ENCODE measurements around the gene PHIP. TPM values are rescaled to one million over a fixed set of nuclear protein-coding genes. Genes with fewer than 3 reads are reported as not detected.
A peak's percentile ranks its signal among the peaks of the same experiment; 100 is the strongest.

PHIP gene
- total RNA-seq, 1 donor from 2014 or later = 29.6 TPM

- Mint-ChIP-seq H3K9me3 (ENCODE audit: unreplicated experiment) (no peaks in the 10 kb centered on the region), H3K4me1 (ENCODE audit: low read depth, unreplicated experiment) (no peaks in the 10 kb centered on the region), H3K4me3 (ENCODE audit: unreplicated experiment) (no peak overlapping the region), H3K27ac (ENCODE audit: unreplicated experiment) (no peak overlapping the region), H3K36me3 (ENCODE audit: low read depth, unreplicated experiment) (peaks cover 7% of the 10 kb centered on the region), H3K27me3 (ENCODE audit: low read depth, unreplicated experiment) (no peaks in the 10 kb centered on the region)
- Histone ChIP-seq H3K27me3 (ENCODE audit: insufficient read depth, low read length) (no peaks in the 10 kb centered on the region), H4K20me1 (ENCODE audit: insufficient read depth, low read length) (no peaks in the 10 kb centered on the region), H3K4me2 (ENCODE audit: low read length) (no peak overlapping the region), H3K36me3 (ENCODE audit: insufficient read depth, low read length) (peaks cover 24% of the 10 kb centered on the region), H3K9me3 (ENCODE audit: insufficient read depth, low read depth, low read length) (no peaks in the 10 kb centered on the region), H2AFZ (ENCODE audit: low read depth, low read length) (no peak overlapping the region), H3K4me3 (ENCODE audit: insufficient read depth, low read depth, low read length) (no peak overlapping the region), H3K27ac (ENCODE audit: low read depth, low read length) (no peak overlapping the region), H3K9ac (ENCODE audit: low read length) (no peak overlapping the region), H3K79me2 (ENCODE audit: insufficient read depth, low read length) (no peaks in the 10 kb centered on the region), H3K4me1 (ENCODE audit: insufficient read depth, low read length) (no peaks in the 10 kb centered on the region)
- DNase-seq (ENCODE audit: low read depth) (no peak), FAIRE-seq (peak; percentile 29)
- TF ChIP-seq, protein P1, sequence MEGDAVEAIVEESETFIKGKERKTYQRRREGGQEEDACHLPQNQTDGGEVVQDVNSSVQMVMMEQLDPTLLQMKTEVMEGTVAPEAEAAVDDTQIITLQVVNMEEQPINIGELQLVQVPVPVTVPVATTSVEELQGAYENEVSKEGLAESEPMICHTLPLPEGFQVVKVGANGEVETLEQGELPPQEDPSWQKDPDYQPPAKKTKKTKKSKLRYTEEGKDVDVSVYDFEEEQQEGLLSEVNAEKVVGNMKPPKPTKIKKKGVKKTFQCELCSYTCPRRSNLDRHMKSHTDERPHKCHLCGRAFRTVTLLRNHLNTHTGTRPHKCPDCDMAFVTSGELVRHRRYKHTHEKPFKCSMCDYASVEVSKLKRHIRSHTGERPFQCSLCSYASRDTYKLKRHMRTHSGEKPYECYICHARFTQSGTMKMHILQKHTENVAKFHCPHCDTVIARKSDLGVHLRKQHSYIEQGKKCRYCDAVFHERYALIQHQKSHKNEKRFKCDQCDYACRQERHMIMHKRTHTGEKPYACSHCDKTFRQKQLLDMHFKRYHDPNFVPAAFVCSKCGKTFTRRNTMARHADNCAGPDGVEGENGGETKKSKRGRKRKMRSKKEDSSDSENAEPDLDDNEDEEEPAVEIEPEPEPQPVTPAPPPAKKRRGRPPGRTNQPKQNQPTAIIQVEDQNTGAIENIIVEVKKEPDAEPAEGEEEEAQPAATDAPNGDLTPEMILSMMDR (IDR thresholded peaks at IDR 0.05; ENCODE audit: insufficient read depth, low read depth, low read length) = no peak
- TF ChIP-seq EZH2 (IDR thresholded peaks at IDR 0.05; ENCODE audit: insufficient read depth, low read length) = no peak
Observed at GRCh38 chr6:78984225-78984950, 93.7 kb downstream of the PHIP start.

DNA sequence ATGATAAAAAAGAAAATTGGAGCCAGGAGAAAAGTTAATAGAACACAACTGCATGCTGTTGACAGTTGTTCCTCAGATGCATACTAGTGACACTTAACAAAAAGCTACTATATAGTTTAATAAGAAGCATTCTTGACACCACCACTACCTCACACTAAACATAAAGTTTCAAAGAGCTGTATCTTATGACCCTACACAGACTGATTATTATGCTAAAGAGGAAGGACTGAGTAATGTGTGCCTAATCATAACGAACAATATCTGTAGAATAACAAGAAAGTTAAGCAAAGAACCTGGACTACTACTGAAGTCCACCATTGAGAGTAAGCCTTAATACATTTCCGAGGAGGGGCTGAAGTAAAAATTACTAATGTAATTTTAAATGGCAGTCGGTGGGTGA, 110.9 kb downstream of the PHIP start:
- no peaks in the 10 kb centered on the region for H3K9me3 Mint-ChIP-seq (ENCODE audit: unreplicated experiment)
- DNase-seq (ENCODE audit: low read depth) = no peak

More for the DNA sequence above, 110.9 kb downstream of the PHIP start:
- Mint-ChIP-seq H3K27ac (ENCODE audit: unreplicated experiment) (no peak overlapping the region), H3K4me1 (ENCODE audit: low read depth, unreplicated experiment) (peaks cover 3% of the 10 kb centered on the region), H3K36me3 (ENCODE audit: low read depth, unreplicated experiment) (peaks cover 6% of the 10 kb centered on the region), H3K4me3 (ENCODE audit: unreplicated experiment) (no peak overlapping the region), H3K27me3 (ENCODE audit: low read depth, unreplicated experiment) (no peaks in the 10 kb centered on the region)
- Histone ChIP-seq H3K27ac (ENCODE audit: low read depth, low read length) (no peak overlapping the region), H3K4me1 (ENCODE audit: insufficient read depth, low read length) (no peaks in the 10 kb centered on the region), H3K36me3 (ENCODE audit: insufficient read depth, low read length) (peaks cover 19% of the 10 kb centered on the region), H4K20me1 (ENCODE audit: insufficient read depth, low read length) (no peaks in the 10 kb centered on the region), H3K9ac (ENCODE audit: low read length) (no peak overlapping the region), H3K9me3 (ENCODE audit: insufficient read depth, low read depth, low read length) (no peaks in the 10 kb centered on the region), H2AFZ (ENCODE audit: low read depth, low read length) (no peak overlapping the region), H3K4me2 (ENCODE audit: low read length) (no peak overlapping the region), H3K27me3 (ENCODE audit: insufficient read depth, low read length) (no peaks in the 10 kb centered on the region), H3K79me2 (ENCODE audit: insufficient read depth, low read length) (no peaks in the 10 kb centered on the region), H3K4me3 (ENCODE audit: insufficient read depth, low read depth, low read length) (no peak overlapping the region)
- TF ChIP-seq, protein P1 (IDR thresholded peaks at IDR 0.05; ENCODE audit: insufficient read depth, low read depth, low read length) = no peak
- no peak for TF ChIP-seq EZH2 (IDR thresholded peaks at IDR 0.05; ENCODE audit: insufficient read depth, low read length)
- no peak for FAIRE-seq

All from astrocyte (in vitro differentiated cells and primary cell).